H1 (cell line): ENCODE data around the gene EFHB. TPM values are rescaled to one million over a fixed set of nuclear protein-coding genes. Genes with fewer than 3 reads are reported as not detected.

ENCODE experiments used
- CTCF ChIA-PET: fragments of 300-600 bp; sonication (Branson Sonifier 250); formaldehyde crosslinking; loops from one replicate; lab custom pipeline; 2021; ENCODE audit not compliant: partially characterized antibody; lab: Charles Lee
- POLR2A ChIA-PET: fragments of 300-600 bp; sonication (Branson Sonifier 250); formaldehyde crosslinking; loops from one replicate; lab custom pipeline; 2021; ENCODE audit warnings: inconsistent platforms; ENCODE audit not compliant: partially characterized antibody; lab: Charles Lee
- DNase-seq, 2 experiments: peaks; one replicate each; pipeline versions ENCODE4 v3.0.0 to v3.0.0-alpha.2; 2010 to 2022; ENCODE audit warnings: low spot score in 2 of 2, low read depth in 1 of 2, mixed read lengths in 1 of 2
- FAIRE-seq: peaks from 2 replicates; lab custom pipeline; 2011; peaks lifted over from hg19 to GRCh38; lab: Jason Lieb, UNC
- H2AFZ ChIP-seq: 2 replicates; pipeline ENCODE4 v1.8.1; 2012; ENCODE audit warnings: low read length, inconsistent platforms
- H2AK5ac ChIP-seq: 2 replicates; pipeline ENCODE4 v1.6.1; 2013; ENCODE audit warnings: low read depth, low read length
- H2BK120ac ChIP-seq: replicated peaks from 2 replicates; pipeline ENCODE3; 2013; ENCODE audit warnings: low read depth, low read length, inconsistent platforms
- H2BK12ac ChIP-seq: 2 replicates; pipeline ENCODE4 v1.6.1; 2013; ENCODE audit warnings: low read depth, low read length
- H2BK15ac ChIP-seq: 2 replicates; pipeline ENCODE4 v1.6.1; 2013; ENCODE audit warnings: low read length
- H2BK20ac ChIP-seq: 2 replicates; pipeline ENCODE4 v1.6.1; 2013; ENCODE audit warnings: low read length
- H2BK5ac ChIP-seq: 2 replicates; pipeline ENCODE4 v1.6.1; 2013; ENCODE audit warnings: low read depth, low read length
- H3K14ac ChIP-seq: 2 replicates; pipeline ENCODE4 v1.6.1; 2013; ENCODE audit warnings: inconsistent platforms; ENCODE audit not compliant: insufficient read length
- H3K18ac ChIP-seq: 2 replicates; pipeline ENCODE4 v1.6.1; 2013; ENCODE audit warnings: low read length; ENCODE audit errors: extremely low read depth
- H3K23ac ChIP-seq: 2 replicates; pipeline ENCODE4 v1.6.1; 2013; ENCODE audit warnings: inconsistent platforms; ENCODE audit not compliant: insufficient read length
- H3K23me2 ChIP-seq: 2 replicates; pipeline ENCODE4 v1.6.1; 2013; ENCODE audit warnings: low read depth, low read length
- H3K27ac ChIP-seq: 2 replicates; pipeline ENCODE4 v1.6.1; 2011; ENCODE audit warnings: low read depth, low read length, inconsistent platforms
- H3K27me3 ChIP-seq, 4 experiments: replicated peaks in 1 of 4; 1 replicate in 1 of 4; 2 replicates in 3 of 4; pipeline versions ENCODE4 v1.6.1 to v1.8.1; 2011 to 2013; ENCODE audit warnings: low read length in 3 of 4, mild to moderate bottlenecking in 3 of 4, inconsistent platforms in 2 of 4, mixed read lengths in 2 of 4, moderate library complexity in 1 of 4; ENCODE audit not compliant: control insufficient read depth in 3 of 4, insufficient read depth in 3 of 4; ENCODE audit errors: extremely low read depth in 1 of 4
- H3K36me3 ChIP-seq, 4 experiments: 2 replicates each; pipeline versions ENCODE4 v1.6.1 to v1.8.1; 2011 to 2013; ENCODE audit warnings: mild to moderate bottlenecking in 4 of 4, low read length in 3 of 4, moderate library complexity in 2 of 4, control low read depth in 1 of 4, inconsistent platforms in 1 of 4; ENCODE audit not compliant: insufficient read depth in 4 of 4, control insufficient read depth in 2 of 4
- H3K4ac ChIP-seq: replicated peaks from 2 replicates; pipeline ENCODE3; 2013; ENCODE audit warnings: low read length, low read depth, mixed read lengths, inconsistent platforms; ENCODE audit not compliant: insufficient read length
- H3K4me1 ChIP-seq, 4 experiments: replicated peaks in 1 of 4; 1 replicate in 1 of 4; 2 replicates in 3 of 4; pipeline versions ENCODE4 v1.6.1 to v1.8.1; 2011 to 2013; ENCODE audit warnings: low read length in 3 of 4, inconsistent platforms in 2 of 4, mixed read lengths in 1 of 4; ENCODE audit not compliant: insufficient read depth in 4 of 4, control insufficient read depth in 3 of 4
- H3K4me2 ChIP-seq, 2 experiments: 2 replicates each; pipeline versions ENCODE4 v1.6.1 to v1.8.1; 2011 to 2013; ENCODE audit warnings: low read depth in 2 of 2, low read length in 2 of 2, control low read depth in 1 of 2, inconsistent platforms in 1 of 2, mild to moderate bottlenecking in 1 of 2; ENCODE audit not compliant: insufficient read depth in 1 of 2
- H3K4me3 ChIP-seq, 4 experiments: fragments of 200-600, 300-600 bp in 1 of 4; sonication (generic), shearing (Covaris generic), sonication (Bioruptor Twin) in 1 of 4; 2 replicates each; pipeline versions ENCODE4 v1.5.1 to v1.8.1; 2011 to 2016; ENCODE audit warnings: low read length in 4 of 4, low read depth in 3 of 4, control low read depth in 2 of 4, inconsistent platforms in 2 of 4, mild to moderate bottlenecking in 2 of 4, mixed read lengths in 1 of 4, moderate library complexity in 1 of 4; ENCODE audit not compliant: insufficient read depth in 2 of 4; ENCODE audit errors: extremely low read depth in 1 of 4
- H3K56ac ChIP-seq: replicated peaks from 2 replicates; pipeline ENCODE3; 2013; ENCODE audit warnings: low read depth, mild to moderate bottlenecking, mixed read lengths, low read length, inconsistent platforms; ENCODE audit not compliant: insufficient read length
- H3K79me1 ChIP-seq: 2 replicates; pipeline ENCODE4 v1.6.1; 2013; ENCODE audit warnings: low read depth, low read length, control low read depth
- H3K79me2 ChIP-seq, 2 experiments: 2 replicates each; pipeline versions ENCODE4 v1.6.1 to v1.8.1; 2012 to 2013; ENCODE audit warnings: low read length in 2 of 2, mild to moderate bottlenecking in 2 of 2, inconsistent platforms in 1 of 2; ENCODE audit not compliant: insufficient read depth in 2 of 2, control insufficient read depth in 1 of 2
- H3K9ac ChIP-seq, 4 experiments: replicated peaks in 1 of 4; 1 replicate in 1 of 4; 2 replicates in 3 of 4; pipeline versions ENCODE4 v1.6.1 to v1.8.1; 2011 to 2013; ENCODE audit warnings: low read depth in 3 of 4, low read length in 3 of 4, control low read depth in 2 of 4, mild to moderate bottlenecking in 2 of 4, moderate library complexity in 2 of 4, inconsistent platforms in 1 of 4; ENCODE audit errors: extremely low read depth in 1 of 4
- H3K9me3 ChIP-seq, 2 experiments: 2 replicates each; pipeline versions ENCODE4 v1.6.1 to v1.8.1; 2012 to 2013; ENCODE audit warnings: mild to moderate bottlenecking in 2 of 2, moderate library complexity in 2 of 2, control low read depth in 1 of 2, inconsistent platforms in 1 of 2, low read depth in 1 of 2, low read length in 1 of 2, mixed read lengths in 1 of 2; ENCODE audit not compliant: insufficient read depth in 2 of 2
- H4K20me1 ChIP-seq, 2 experiments: replicated peaks in 1 of 2; 2 replicates each; pipeline versions ENCODE3 to v1.8.1; 2011 to 2013; ENCODE audit warnings: inconsistent platforms in 2 of 2, low read length in 2 of 2, mild to moderate bottlenecking in 1 of 2; ENCODE audit not compliant: insufficient read depth in 2 of 2, control insufficient read depth in 1 of 2
- H4K5ac ChIP-seq: 2 replicates; pipeline ENCODE4 v1.6.1; 2013; ENCODE audit warnings: low read length, low read depth, mixed read lengths, inconsistent platforms; ENCODE audit not compliant: insufficient read length
- H4K8ac ChIP-seq: 2 replicates; pipeline ENCODE4 v1.8.0; 2013; ENCODE audit warnings: mild to moderate bottlenecking, moderate library complexity, low read length, inconsistent platforms; ENCODE audit not compliant: insufficient read depth; ENCODE audit errors: extremely low read depth
- H4K91ac ChIP-seq: replicated peaks from 2 replicates; pipeline ENCODE3; 2013; ENCODE audit warnings: low read length, mixed read lengths, inconsistent platforms; ENCODE audit not compliant: insufficient read length
- CHD2 ChIP-seq: IDR thresholded peaks from 2 replicates; pipeline ENCODE4 v1.6.1; 2012; ENCODE audit warnings: low read length, improper control_type of control experiment
- EGR1 ChIP-seq: IDR thresholded peaks from 2 replicates; pipeline ENCODE4 v1.6.1; 2011; ENCODE audit warnings: low read depth, low read length, borderline replicate concordance
- EP300 ChIP-seq, 2 experiments: IDR thresholded peaks; 1 replicate in 1 of 2; 2 replicates in 1 of 2; pipeline ENCODE4 v1.6.1; 2011 to 2012; ENCODE audit warnings: low read depth in 2 of 2, low read length in 2 of 2, mild to moderate bottlenecking in 2 of 2, borderline replicate concordance in 1 of 2, inconsistent platforms in 1 of 2, moderate library complexity in 1 of 2
- EZH2 ChIP-seq: fragments of 200-600 bp; sonication (generic); IDR thresholded peaks from 2 replicates; pipeline ENCODE4 v1.7.1; 2012; ENCODE audit warnings: low read depth, mild to moderate bottlenecking, moderate library complexity, low read length, inconsistent platforms; ENCODE audit not compliant: severe bottlenecking
- GABPA ChIP-seq: IDR thresholded peaks from 2 replicates; pipeline ENCODE4 v1.6.1; 2011; ENCODE audit warnings: mild to moderate bottlenecking, low read length, moderate library complexity, borderline replicate concordance; ENCODE audit not compliant: insufficient read depth
- GTF2F1 ChIP-seq: IDR thresholded peaks from 2 replicates; pipeline ENCODE4 v1.6.1; 2012; ENCODE audit warnings: low read depth, low read length, improper control_type of control experiment, borderline replicate concordance
- KDM1A ChIP-seq: fragments of 200-600, 300-600 bp; sonication (generic); IDR thresholded peaks from 2 replicates; pipeline ENCODE4 v1.7.1; 2016; ENCODE audit warnings: mild to moderate bottlenecking, low read length, borderline replicate concordance
- MAFK ChIP-seq: IDR thresholded peaks from 2 replicates; pipeline ENCODE4 v1.6.1; 2012; ENCODE audit warnings: low read depth, mild to moderate bottlenecking, improper control_type of control experiment, low read length
- NANOG ChIP-seq: IDR thresholded peaks from 2 replicates; pipeline ENCODE4 v1.6.1; 2011; ENCODE audit warnings: low read length, low read depth, mild to moderate bottlenecking, inconsistent platforms; ENCODE audit not compliant: insufficient read depth, poor library complexity, severe bottlenecking
- NRF1 ChIP-seq: IDR thresholded peaks from 2 replicates; pipeline ENCODE4 v1.6.1; 2011; ENCODE audit warnings: mild to moderate bottlenecking, low read depth, low read length, improper control_type of control experiment
- RNF2 ChIP-seq: fragments of 200-900, 300-1000 bp; sonication (generic); IDR thresholded peaks from 2 replicates; pipeline ENCODE4 v1.7.1; 2016; ENCODE audit warnings: borderline replicate concordance, low read depth, mild to moderate bottlenecking, antibody characterized with exemption, low read length; ENCODE audit not compliant: poor library complexity, severe bottlenecking; ENCODE audit errors: missing control alignments
- SAP30 ChIP-seq: fragments of 300-600 bp; sonication (generic); IDR thresholded peaks from 2 replicates; pipeline ENCODE4 v1.7.1; 2012; ENCODE audit warnings: low read length, moderate library complexity, mild to moderate bottlenecking, inconsistent platforms; ENCODE audit not compliant: insufficient read depth, insufficient replicate concordance
- SP2 ChIP-seq: IDR thresholded peaks from 2 replicates; pipeline ENCODE4 v1.6.1; 2012; ENCODE audit warnings: mild to moderate bottlenecking, low read length, inconsistent platforms
- TEAD4 ChIP-seq: IDR thresholded peaks from 2 replicates; pipeline ENCODE4 v1.6.1; 2012; ENCODE audit warnings: low read depth, low read length, inconsistent platforms, mixed read lengths
- WGBS, 2 experiments: shearing (Covaris generic) in 1 of 2; methylation state at CpG; one replicate each; pipeline versions ENCODE4 v1.1.6 to v1.1.7; 2013 to 2015; ENCODE audit warnings: low lambda C conversion rate in 2 of 2, mixed read lengths in 2 of 2, inconsistent platforms in 1 of 2, low coverage in 1 of 2, missing lambda C conversion rate in 1 of 2; ENCODE audit not compliant: insufficient replicate concordance in 2 of 2, insufficient coverage in 1 of 2, insufficient read length in 1 of 2; ENCODE audit errors: extremely low coverage in 1 of 2, missing lambda C conversion rate in 1 of 2; 5-methylcytosine and 5-hydroxymethylcytosine counted together
- polyA plus RNA-seq, 7 experiments: library from polyadenylated mRNA; depleted of rRNA in 3 of 7; stranded (reverse) in 5 of 7; unstranded in 2 of 7; fragments of >200 nt in 5 of 7; fragments of 200-250 nt in 2 of 7; gene quantifications; 1 replicate in 5 of 7; 2 replicates in 1 of 7; 4 replicates in 1 of 7; pipeline versions ENCODE4 v1.2.1 to v1.2.3, GENCODE V29; 2011 to 2013; ENCODE audit warnings: missing spikeins in 2 of 7, mixed read lengths in 2 of 7
- total RNA-seq: library from RNA; stranded (reverse); fragmentation: NEBNext Ultra II Directional; extraction: Animal tissue kit (Norgen Biotek cat#: 25700); gene quantifications from 2 replicates; pipeline ENCODE4 v1.2.1, GENCODE V29; 2021

EFHB gene
- total and polyA plus RNA-seq, 2 of the 8 experiments (the other 6 are each of a cell fraction or from before 2014, with no cell fraction given): 0.12 to 1.3 TPM

GRCh38 chr3:19961960-19962359, 27.9 kb upstream of the EFHB start:
- Histone ChIP-seq H3K79me1 (no peaks in the 10 kb centered on the region; the same call in 1 of the 2 replicates), H3K56ac (no peak overlapping the region), H3K27me3 (no peaks in the 10 kb centered on the region), H4K91ac (no peak overlapping the region), H4K20me1 (peaks cover 8 to 10% of the 10 kb centered on the region in 2 experiments), H3K27ac (no peak overlapping the region), H3K23ac (no peak overlapping the region), H2AK5ac (no peak overlapping the region), H3K9me3 (no peaks in the 10 kb centered on the region), H2BK5ac (no peak overlapping the region), H2BK20ac (no peak overlapping the region), H2AFZ (no peak overlapping the region), H4K8ac (no peak overlapping the region), H3K23me2 (no peaks in the 10 kb centered on the region), H3K14ac (no peak overlapping the region), H3K4me2 (no peak overlapping the region), H2BK120ac (no peak overlapping the region), H3K79me2 (peaks cover 0 to 100% of the 10 kb centered on the region in 2 experiments), H3K4ac (no peak overlapping the region), H3K4me3 (no peak overlapping the region), H3K4me1 (no peaks in the 10 kb centered on the region), H3K18ac (no peak overlapping the region), H2BK12ac (no peak overlapping the region), H2BK15ac (no peak overlapping the region), H4K5ac (no peak overlapping the region), H3K9ac (no peak overlapping the region), H3K36me3 (peaks cover 0 to 17% (median 0%) of the 10 kb centered on the region in 4 experiments; a peak in 2 of 8 replicates)
- DNase-seq: no peak
- WGBS, 2 experiments: 98% methylated on average over 4 of the region's 4 CpGs; no CpG with 5 or more reads in 1 of the 2 experiments
- ChIA-PET POLR2A (no interaction called here), CTCF (no interaction called here)
- no peak for FAIRE-seq
- TF ChIP-seq KDM1A (no peak), SAP30 (no peak), NANOG (no peak), MAFK (no peak), EP300 (IDR thresholded peaks at IDR 0.05; ENCODE audit: borderline replicate concordance in 1 of 2, low read depth in 2 of 2, low read length in 2 of 2) (no peak), TEAD4 (no peak), EZH2 (no peak), GTF2F1 (no peak), RNF2 (no peak), GABPA (no peak), NRF1 (no peak), CHD2 (no peak), EGR1 (no peak), SP2 (no peak)
